HG03378 (cell line): Measurements from ENCODE around the gene CCDC51.
"Not testable (repeated sequence)": the region's sequence is repeated elsewhere in the genome, so short reads cannot be mapped to it uniquely, and the experiment has no call there.

ENCODE experiments used
- ATAC-seq: cut with Tn5 transposase; IDR thresholded peaks from one replicate; pipeline ENCODE4 v1.9.1; 2021; ENCODE audit warnings: mild to moderate bottlenecking, moderate library complexity; ENCODE audit not compliant: unreplicated experiment

The CCDC51 gene, protein sequence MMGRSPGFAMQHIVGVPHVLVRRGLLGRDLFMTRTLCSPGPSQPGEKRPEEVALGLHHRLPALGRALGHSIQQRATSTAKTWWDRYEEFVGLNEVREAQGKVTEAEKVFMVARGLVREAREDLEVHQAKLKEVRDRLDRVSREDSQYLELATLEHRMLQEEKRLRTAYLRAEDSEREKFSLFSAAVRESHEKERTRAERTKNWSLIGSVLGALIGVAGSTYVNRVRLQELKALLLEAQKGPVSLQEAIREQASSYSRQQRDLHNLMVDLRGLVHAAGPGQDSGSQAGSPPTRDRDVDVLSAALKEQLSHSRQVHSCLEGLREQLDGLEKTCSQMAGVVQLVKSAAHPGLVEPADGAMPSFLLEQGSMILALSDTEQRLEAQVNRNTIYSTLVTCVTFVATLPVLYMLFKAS

GRCh38 chr3:48439820-48440589, at the start of gene CCDC51, which contains the start of gene TMA7:
Gene CCDC51 (minus strand): TSS chr3:48440119. CDS start chr3:48435128, 4,991 bp downstream.
Gene TMA7 (plus strand): TSS chr3:48440257. CDS start chr3:48440297, 40 bp downstream.
- ATAC-seq: peak; percentile 89

DNA sequence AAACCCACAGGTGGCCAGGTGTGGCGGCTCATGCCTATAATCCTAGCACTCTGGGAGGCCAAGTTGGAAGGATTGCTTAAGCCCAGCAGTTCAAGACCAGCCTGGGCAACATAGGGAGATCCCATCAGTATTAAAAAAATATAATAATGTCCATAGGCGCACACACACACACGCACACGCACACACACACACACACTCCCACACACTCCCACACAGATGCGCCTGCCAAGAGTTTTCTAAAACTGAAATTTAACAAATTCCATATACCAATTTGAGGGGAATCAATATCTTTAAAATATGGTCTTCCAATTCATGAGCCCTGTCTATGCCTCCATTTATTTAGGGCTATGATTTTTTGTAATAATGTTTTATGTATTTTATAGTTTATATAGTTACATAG, 47.0 kb upstream of the CCDC51 start:
- no peak for ATAC-seq

DNA sequence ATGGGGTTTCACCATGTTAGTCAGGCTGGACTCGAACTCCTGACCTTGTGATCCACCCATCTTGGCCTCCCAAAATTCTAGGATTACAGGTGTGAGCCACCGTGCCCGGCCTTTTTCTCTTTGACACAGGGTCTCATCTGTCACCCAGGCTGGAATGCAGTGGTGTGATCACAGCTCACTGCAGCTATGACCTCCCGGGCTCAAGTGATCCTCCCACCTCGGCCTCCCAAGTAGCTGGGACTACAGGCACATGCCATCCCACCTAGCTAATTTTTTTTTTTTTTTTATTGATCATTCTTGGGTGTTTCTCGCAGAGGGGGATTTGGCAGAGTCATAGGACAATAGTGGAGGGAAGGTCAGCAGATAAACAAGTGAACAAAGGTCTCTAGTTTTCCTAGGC, 42.9 kb upstream of the CCDC51 start:
- ATAC-seq: not testable (repeated sequence)

DNA sequence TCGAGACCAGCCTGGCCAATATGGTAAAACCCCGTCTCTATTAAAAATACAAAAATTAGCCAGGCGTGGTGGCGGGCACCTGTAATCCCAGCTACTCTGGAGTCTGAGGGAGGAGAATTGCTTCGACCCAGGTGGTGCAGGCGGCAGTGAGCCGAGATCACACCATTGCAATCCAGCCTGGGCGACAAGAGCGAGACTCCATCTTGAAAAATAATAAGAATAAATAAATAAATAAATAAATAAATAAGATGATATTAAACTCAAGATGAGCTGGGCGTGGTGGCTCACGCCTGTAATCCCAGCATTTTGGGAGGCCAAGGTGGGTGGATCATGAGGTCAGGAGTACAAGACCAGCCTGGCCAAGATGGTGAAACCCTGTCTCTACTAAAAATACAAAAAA, 41.0 kb upstream of the CCDC51 start:
- not testable (repeated sequence) for ATAC-seq

DNA sequence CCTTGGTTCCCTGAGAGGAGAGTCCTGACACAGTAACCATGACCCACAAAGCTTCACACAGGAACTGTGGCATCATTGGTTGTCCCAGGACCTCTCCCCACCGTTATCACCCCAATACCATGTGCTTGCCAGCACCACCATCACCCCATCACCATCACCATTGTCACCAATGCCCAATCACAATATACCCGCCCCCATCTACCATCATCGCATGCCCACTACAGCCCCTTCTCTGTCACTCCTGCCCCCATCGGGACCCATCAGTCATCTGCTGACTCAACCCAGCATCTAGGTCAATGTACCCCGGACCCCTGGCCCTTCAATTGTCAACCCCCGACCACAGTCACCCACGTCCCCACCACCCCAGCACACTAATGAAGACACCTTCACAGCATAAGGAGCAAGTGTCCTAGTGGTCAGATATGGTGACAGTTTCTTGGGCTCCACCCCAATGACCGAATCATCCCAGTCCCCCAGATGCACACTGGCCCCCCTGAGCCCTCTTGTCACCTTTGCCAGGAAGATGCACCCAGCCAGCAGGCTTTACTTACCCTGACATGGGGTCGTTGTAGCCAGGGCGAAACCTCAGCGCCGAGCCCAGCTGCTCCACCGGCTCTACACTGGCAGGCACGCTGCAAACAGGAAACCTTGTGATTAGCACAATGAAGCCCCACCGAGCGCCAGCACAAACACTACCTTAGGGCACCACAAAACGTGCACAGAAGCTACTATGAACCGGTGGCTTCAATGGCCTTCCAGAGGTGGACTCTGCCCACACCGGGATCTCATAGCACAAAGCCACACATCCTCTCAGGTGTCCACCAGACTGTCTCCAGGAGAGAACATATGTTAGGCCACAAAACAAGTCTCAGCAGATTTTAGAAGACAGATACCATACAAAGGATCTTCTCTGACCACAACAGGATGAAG, 39.0 kb upstream of the CCDC51 start:
- no peak for ATAC-seq

DNA sequence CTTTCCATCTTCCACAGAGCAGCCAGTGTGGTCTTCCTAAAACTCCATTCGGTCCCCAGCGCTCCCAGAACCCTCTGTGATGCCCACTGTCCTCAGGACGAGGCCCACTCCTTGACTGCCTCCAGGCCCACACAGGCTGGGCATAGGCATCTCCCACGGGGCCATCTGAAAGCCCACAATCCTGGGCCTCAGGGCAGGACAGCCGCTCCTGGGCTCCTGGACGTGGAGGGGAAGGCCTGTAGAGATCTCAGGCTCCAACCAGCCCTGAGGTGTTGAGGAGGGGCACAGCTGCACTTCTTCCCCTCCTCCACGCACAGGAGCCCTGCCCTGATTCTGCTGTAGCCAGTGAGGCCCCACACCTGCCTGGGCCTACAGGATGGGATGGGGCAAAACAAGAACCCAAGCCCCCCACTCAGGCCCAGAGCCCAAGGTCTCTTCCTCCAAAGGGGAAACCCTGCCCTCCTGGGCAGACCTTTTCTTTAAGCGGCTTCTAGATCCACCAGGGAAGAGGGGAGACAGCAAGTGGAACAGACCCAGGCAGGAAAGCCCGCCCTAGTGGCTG, 38.1 kb upstream of the CCDC51 start:
- no peak for ATAC-seq

- no peak for ATAC-seq
Observed at GRCh38 chr3:48476426-48477053, 36.6 kb upstream of the CCDC51 start.

- ATAC-seq: no peak
Observed at GRCh38 chr3:48475188-48475587, 35.3 kb upstream of the CCDC51 start.

DNA sequence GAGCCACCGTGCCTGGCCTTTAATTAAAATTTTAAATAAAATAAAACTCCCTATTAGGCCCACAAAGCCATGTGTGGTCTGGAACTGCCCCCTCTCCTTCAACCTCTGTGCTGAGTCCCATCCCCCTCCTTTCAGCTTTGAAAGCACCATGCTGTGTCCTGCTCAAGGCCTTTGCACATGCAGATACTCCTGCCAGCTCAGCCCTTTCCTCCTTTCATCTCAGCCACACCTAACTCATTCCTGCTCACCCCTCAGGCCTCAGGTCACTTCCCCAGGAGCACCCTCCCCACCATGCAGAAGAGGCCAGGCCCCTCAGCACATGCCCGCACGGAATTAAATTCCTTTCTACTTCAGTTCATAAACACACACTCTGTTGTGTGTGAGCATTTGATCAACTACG, 34.7 kb upstream of the CCDC51 start:
- no peak for ATAC-seq

DNA sequence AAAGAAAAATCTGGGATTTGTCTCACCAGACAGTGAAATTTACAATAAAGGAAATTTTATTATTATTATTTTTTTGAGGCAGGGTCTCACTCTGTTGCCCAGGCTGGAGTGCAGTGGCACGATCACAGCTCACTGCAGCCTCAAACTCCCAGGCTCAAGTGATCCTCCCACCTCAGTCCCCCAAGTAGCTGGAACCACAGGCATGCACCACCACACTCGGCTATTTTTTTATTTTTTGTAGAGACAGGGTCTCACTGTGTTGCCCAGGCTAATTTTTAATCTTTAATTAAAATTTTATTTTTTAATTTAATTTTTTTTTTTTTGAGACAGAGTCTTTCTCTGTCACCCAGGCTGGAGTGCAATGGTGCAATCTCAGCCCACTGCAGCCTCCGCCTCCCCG, 34.1 kb upstream of the CCDC51 start:
- not testable (repeated sequence) for ATAC-seq

GRCh38 chr3:48473617-48473952, 33.7 kb upstream of the CCDC51 start:
- ATAC-seq: no peak

GRCh38 chr3:48472923-48473616, 33.2 kb upstream of the CCDC51 start:
- peak; percentile 72 for ATAC-seq

GRCh38 chr3:48472673-48472922, 32.7 kb upstream of the CCDC51 start:
- no peak for ATAC-seq

GRCh38 chr3:48470286-48470685, 30.4 kb upstream of the CCDC51 start:
- no peak for ATAC-seq

GRCh38 chr3:48469046-48469915, 29.4 kb upstream of the CCDC51 start:
- ATAC-seq: no peak

GRCh38 chr3:48468329-48468731, 28.4 kb upstream of the CCDC51 start:
- ATAC-seq: no peak

GRCh38 chr3:48467473-48468267, 27.8 kb upstream of the CCDC51 start:
- ATAC-seq: no peak

- ATAC-seq: no peak
Observed at GRCh38 chr3:48467110-48467454, 27.2 kb upstream of the CCDC51 start.
